Measurements from ENCODE around the gene L3MBTL3. TPM values are rescaled to one million over a fixed set of nuclear protein-coding genes. Genes with fewer than 3 reads are reported as not detected.

L3MBTL3 gene
- total RNA-seq, 1 experiment from 2014 or later, result 3.1 TPM

GRCh38 chr6:130161683-130162404 is 143.5 kb downstream of the L3MBTL3 start:
- Histone ChIP-seq H3K4me2 (ENCODE audit: low read length) (no peak overlapping the region), H3K27ac (ENCODE audit: low read length) (no peak overlapping the region)

GRCh38 chr6:130162421-130162820 is 144.0 kb downstream of the L3MBTL3 start:
- no peak for DNase-seq
- no peak overlapping the region for H3K9ac ChIP-seq (ENCODE audit: low read length)
- no peaks in the 10 kb centered on the region for H3F3A ChIP-seq (ENCODE audit: low read length, unreplicated experiment)
- no peaks in the 10 kb centered on the region for H3K36me3 ChIP-seq (ENCODE audit: low read depth, low read length)
- H4K20me1 ChIP-seq (ENCODE audit: low read length), result no peaks in the 10 kb centered on the region
- TF ChIP-seq EZH2phosphoT487 (IDR thresholded peaks at IDR 0.05; ENCODE audit: borderline replicate concordance, low read length) (no peak), EZH2 (IDR thresholded peaks at IDR 0.05; ENCODE audit: low read length, unreplicated experiment) (no peak), CTCF (conservative IDR thresholded peaks at IDR 0.05; ENCODE audit: low read depth, low read length) (no peak)
- H2AFZ ChIP-seq (ENCODE audit: low read length), result no peak overlapping the region
- no peak overlapping the region for H3K27ac ChIP-seq (ENCODE audit: low read length)
- no peak for ATAC-seq
- H3K9me3 ChIP-seq (ENCODE audit: low read length), result no peaks in the 10 kb centered on the region
- no peaks in the 10 kb centered on the region; the same call in 1 of the 2 replicates for H3K27me3 ChIP-seq (ENCODE audit: low read length)
- intact Hi-C loops (cut with micrococcal nuclease), result no loop called here
- H3K79me2 ChIP-seq (ENCODE audit: low read length), result no peaks in the 10 kb centered on the region
- ChIA-PET CTCF (no interaction called here), POLR2A (ENCODE audit: unreplicated experiment) (no interaction called here)
- BruUV-seq (replicated peaks), result no TSS peak
- no peaks in the 10 kb centered on the region for H3K9me2 ChIP-seq (replicated peaks; ENCODE audit: low read length)
- no peak overlapping the region for H3K4me2 ChIP-seq (ENCODE audit: low read length)
- H3K4me3 ChIP-seq (ENCODE audit: low read length), result no peak overlapping the region
- H3K4me1 ChIP-seq (ENCODE audit: insufficient read depth, low read length), result no peaks in the 10 kb centered on the region

More at GRCh38 chr6:130161683-130162404, 143.5 kb downstream of the L3MBTL3 start:
- CTCF ChIA-PET, result no interaction called here
- TF ChIP-seq EZH2 (IDR thresholded peaks at IDR 0.05; ENCODE audit: low read length, unreplicated experiment) (no peak), CTCF (conservative IDR thresholded peaks at IDR 0.05; ENCODE audit: low read depth, low read length) (no peak), EZH2phosphoT487 (IDR thresholded peaks at IDR 0.05; ENCODE audit: borderline replicate concordance, low read length) (no peak)
- H3F3A ChIP-seq (ENCODE audit: low read length, unreplicated experiment), result no peaks in the 10 kb centered on the region
- DNase-seq (no peak), ATAC-seq (no peak)
- H3K9ac ChIP-seq (ENCODE audit: low read length), result no peak overlapping the region
- no peaks in the 10 kb centered on the region for H3K9me3 ChIP-seq (ENCODE audit: low read length)
- H2AFZ ChIP-seq (ENCODE audit: low read length), result no peak overlapping the region
- no peaks in the 10 kb centered on the region; the same call in 1 of the 2 replicates for H3K27me3 ChIP-seq (ENCODE audit: low read length)
- H3K79me2 ChIP-seq (ENCODE audit: low read length), result no peaks in the 10 kb centered on the region
- H4K20me1 ChIP-seq (ENCODE audit: low read length), result no peaks in the 10 kb centered on the region
- no peak overlapping the region for H3K4me3 ChIP-seq (ENCODE audit: low read length)
- no peaks in the 10 kb centered on the region for H3K9me2 ChIP-seq (replicated peaks; ENCODE audit: low read length)
- POLR2A ChIA-PET (ENCODE audit: unreplicated experiment), result no interaction called here
- H3K36me3 ChIP-seq (ENCODE audit: low read depth, low read length), result no peaks in the 10 kb centered on the region
- intact Hi-C loops (cut with micrococcal nuclease), result no loop called here
- H3K4me1 ChIP-seq (ENCODE audit: insufficient read depth, low read length), result no peaks in the 10 kb centered on the region
- no TSS peak for BruUV-seq (replicated peaks)

GRCh38 chr6:130163266-130163665 is 144.9 kb downstream of the L3MBTL3 start:
- ATAC-seq, result no peak

More at GRCh38 chr6:130163266-130163665, 144.9 kb downstream of the L3MBTL3 start:
- intact Hi-C loops (cut with micrococcal nuclease), result no loop called here
- no peaks in the 10 kb centered on the region for H3K4me1 ChIP-seq (ENCODE audit: insufficient read depth, low read length)
- no peak overlapping the region for H3K9ac ChIP-seq (ENCODE audit: low read length)
- H3K4me3 ChIP-seq (ENCODE audit: low read length), result no peak overlapping the region
- ChIA-PET CTCF (no interaction called here), POLR2A (ENCODE audit: unreplicated experiment) (no interaction called here)
- no peak overlapping the region for H3K4me2 ChIP-seq (ENCODE audit: low read length)
- no peaks in the 10 kb centered on the region; the same call in 1 of the 2 replicates for H3K27me3 ChIP-seq (ENCODE audit: low read length)
- H3F3A ChIP-seq (ENCODE audit: low read length, unreplicated experiment), result no peaks in the 10 kb centered on the region
- no TSS peak for BruUV-seq (replicated peaks)
- H2AFZ ChIP-seq (ENCODE audit: low read length), result no peak overlapping the region
- no peaks in the 10 kb centered on the region for H3K9me2 ChIP-seq (replicated peaks; ENCODE audit: low read length)
- no peak for TF ChIP-seq EZH2 (IDR thresholded peaks at IDR 0.05; ENCODE audit: low read length, unreplicated experiment)
- TF ChIP-seq EZH2phosphoT487 (IDR thresholded peaks at IDR 0.05; ENCODE audit: borderline replicate concordance, low read length), result no peak
- no peak for TF ChIP-seq CTCF (conservative IDR thresholded peaks at IDR 0.05; ENCODE audit: low read depth, low read length)
- H4K20me1 ChIP-seq (ENCODE audit: low read length), result no peaks in the 10 kb centered on the region
- no peaks in the 10 kb centered on the region for H3K36me3 ChIP-seq (ENCODE audit: low read depth, low read length)
- no peaks in the 10 kb centered on the region for H3K9me3 ChIP-seq (ENCODE audit: low read length)
- H3K27ac ChIP-seq (ENCODE audit: low read length), result no peak overlapping the region
- no peak for DNase-seq
- no peaks in the 10 kb centered on the region for H3K79me2 ChIP-seq (ENCODE audit: low read length)
